ENCODE results near the gene DCLK1.

- TF ChIP-seq CTCF (IDR thresholded peaks at IDR 0.05) (no peak), POLR2A (IDR thresholded peaks at IDR 0.05) (no peak)
Measured at GRCh38 chr13:35727881-35728280, 403.3 kb downstream of the DCLK1 start.

All from adrenal gland (tissue), 5 donors.